PC-9 (cell line): Measurements from ENCODE around the gene LYSMD3. TPM values are rescaled to one million over a fixed set of nuclear protein-coding genes. Genes with fewer than 3 reads are reported as not detected.

Source experiments
- BruUV-seq: library from RNA; stranded (reverse); fragments of 400-500 nt; replicated peaks from 2 replicates; lab custom pipeline; 2021; lab: Mats Ljungman, UMichigan
- CTCF ChIA-PET: fragments of 300-600 bp; sonication (Branson Sonifier 250); formaldehyde crosslinking; loops from one replicate; lab custom pipeline; 2022; ENCODE audit warnings: antibody characterized with exemption; lab: Charles Lee
- POLR2A ChIA-PET: fragments of 300-600 bp; sonication (Branson Sonifier 250); formaldehyde crosslinking; loops from one replicate; lab custom pipeline; 2022; ENCODE audit warnings: antibody characterized with exemption; ENCODE audit not compliant: unreplicated experiment; lab: Charles Lee
- DNase-seq, 2 experiments: peaks; one replicate each; pipeline versions ENCODE4 v3.0.0 to v3.0.0-alpha.2; 2015 to 2022; ENCODE audit warnings: mixed read lengths in 1 of 2
- H2AFZ ChIP-seq: fragments of 200-600 bp; sonication (generic); 2 replicates; pipeline ENCODE4 v1.8.1; 2017; ENCODE audit warnings: antibody characterized with exemption
- H3F3A ChIP-seq: fragments of 200-600 bp; sonication (generic); 2 replicates; pipeline ENCODE4 v1.8.1; 2017; ENCODE audit warnings: antibody characterized with exemption, mild to moderate bottlenecking, low read depth; ENCODE audit not compliant: insufficient read depth
- H3K27ac ChIP-seq: fragments of 200-600 bp; sonication (generic); 2 replicates; pipeline ENCODE4 v1.6.1; 2016; ENCODE audit warnings: mixed run types
- H3K27me3 ChIP-seq: fragments of 200-600 bp; sonication (generic); 2 replicates; pipeline ENCODE4 v1.6.1; 2016; ENCODE audit warnings: low read depth, mixed run types; ENCODE audit not compliant: insufficient read depth
- H3K36me3 ChIP-seq: fragments of 200-600 bp; sonication (generic); 2 replicates; pipeline ENCODE4 v1.6.1; 2016; ENCODE audit warnings: low read depth, mixed run types
- H3K4me1 ChIP-seq: fragments of 200-600 bp; sonication (generic); replicated peaks from 2 replicates; pipeline ENCODE4 v1.6.1; 2016; ENCODE audit warnings: mixed run types; ENCODE audit not compliant: insufficient read depth
- H3K4me2 ChIP-seq: fragments of 200-600 bp; sonication (generic); 2 replicates; pipeline ENCODE4 v1.6.1; 2017; ENCODE audit warnings: mixed run types
- H3K4me3 ChIP-seq: fragments of 200-600 bp; sonication (generic); 2 replicates; pipeline ENCODE4 v1.6.1; 2016; ENCODE audit warnings: mixed run types
- H3K79me2 ChIP-seq: fragments of 200-600 bp; sonication (generic); 2 replicates; pipeline ENCODE4 v1.6.1; 2017; ENCODE audit warnings: low read depth, mixed run types
- H3K9me2 ChIP-seq: fragments of 200-600 bp; sonication (generic); 2 replicates; pipeline ENCODE4 v1.8.1; 2017; ENCODE audit warnings: mild to moderate bottlenecking; ENCODE audit not compliant: insufficient read depth
- H3K9me3 ChIP-seq: fragments of 200-600 bp; sonication (generic); 2 replicates; pipeline ENCODE4 v1.8.1; 2016; ENCODE audit warnings: low read depth; ENCODE audit not compliant: insufficient read depth
- H4K20me1 ChIP-seq: fragments of 200-600 bp; sonication (generic); 2 replicates; pipeline ENCODE4 v1.8.1; 2017; ENCODE audit not compliant: insufficient read depth
- EZH2 ChIP-seq: fragments of 200-600 bp; sonication (generic); IDR thresholded peaks from 2 replicates; pipeline ENCODE4 v1.8.0; 2017; ENCODE audit warnings: antibody characterized with exemption, low read depth
- intact Hi-C: fragments of 100-400 bp; cut with micrococcal nuclease; formaldehyde crosslinking; loops from one replicate; pipeline ENCODE4 v1.10.0; 2022; ENCODE audit not compliant: unreplicated experiment
- total RNA-seq: library from RNA; stranded (reverse); gene quantifications from 2 replicates; pipeline ENCODE4 v1.2.3, GENCODE V29; 2021
- TF ChIP-seq, protein P1 (sequence below): fragments of 200-600 bp; sonication (generic); conservative IDR thresholded peaks from 2 replicates; pipeline ENCODE4 v1.6.1; 2017; ENCODE audit warnings: mixed run types, antibody characterized with exemption, mild to moderate bottlenecking, moderate library complexity

Gene LYSMD3
- total RNA-seq, 1 experiment from 2014 or later: 10.6 TPM

DNA sequence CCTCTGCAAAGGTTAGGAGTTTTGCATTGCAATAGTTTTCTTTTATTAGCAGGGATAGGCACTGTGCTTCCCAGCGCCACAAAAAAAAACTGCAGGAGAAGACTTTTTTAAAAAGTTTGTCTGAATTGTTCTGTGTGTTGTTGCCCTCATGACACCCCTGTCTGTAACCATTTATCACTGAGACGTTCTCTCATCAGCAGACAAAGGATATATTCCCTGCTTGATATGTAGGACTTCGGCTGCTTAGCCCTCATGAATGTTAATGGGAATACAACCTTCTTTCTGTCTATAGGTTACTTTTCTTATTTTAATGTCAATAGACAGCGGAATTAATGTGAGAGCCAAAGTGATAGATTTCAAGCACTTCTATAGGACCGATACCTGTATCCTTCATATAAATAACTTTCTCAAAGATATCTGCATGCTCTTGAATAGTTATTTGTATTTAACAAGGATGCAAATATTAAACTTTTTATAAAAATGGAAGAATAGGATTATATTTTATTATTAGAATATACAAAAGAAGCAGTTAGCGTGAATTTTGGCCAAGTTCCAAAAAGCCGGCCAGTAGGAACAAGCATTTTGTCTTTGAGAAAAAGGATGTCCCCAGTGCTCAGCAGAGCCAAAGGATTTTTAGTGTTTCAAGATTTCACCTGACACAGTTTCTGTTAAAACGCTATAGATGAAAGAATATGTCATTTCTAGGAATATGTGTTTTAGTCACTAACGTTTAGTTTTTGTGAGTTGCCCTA lies 1.5 kb upstream of the LYSMD3 start:
- Histone ChIP-seq H2AFZ (no peak overlapping the region), H3K27ac (no peak overlapping the region), H3F3A (no peaks in the 10 kb centered on the region), H3K79me2 (peaks cover 33% of the 10 kb centered on the region), H4K20me1 (no peaks in the 10 kb centered on the region; the same call in 1 of the 2 replicates), H3K4me2 (peak overlapping the region; percentile 74), H3K9me2 (no peaks in the 10 kb centered on the region), H3K4me1 (peaks cover 15% of the 10 kb centered on the region), H3K36me3 (no peaks in the 10 kb centered on the region), H3K9me3 (no peaks in the 10 kb centered on the region), H3K4me3 (no peak overlapping the region), H3K27me3 (peaks cover 4% of the 10 kb centered on the region; the same call in 1 of the 2 replicates)
- POLR2A ChIA-PET: no interaction called here
- TF ChIP-seq, protein P1, sequence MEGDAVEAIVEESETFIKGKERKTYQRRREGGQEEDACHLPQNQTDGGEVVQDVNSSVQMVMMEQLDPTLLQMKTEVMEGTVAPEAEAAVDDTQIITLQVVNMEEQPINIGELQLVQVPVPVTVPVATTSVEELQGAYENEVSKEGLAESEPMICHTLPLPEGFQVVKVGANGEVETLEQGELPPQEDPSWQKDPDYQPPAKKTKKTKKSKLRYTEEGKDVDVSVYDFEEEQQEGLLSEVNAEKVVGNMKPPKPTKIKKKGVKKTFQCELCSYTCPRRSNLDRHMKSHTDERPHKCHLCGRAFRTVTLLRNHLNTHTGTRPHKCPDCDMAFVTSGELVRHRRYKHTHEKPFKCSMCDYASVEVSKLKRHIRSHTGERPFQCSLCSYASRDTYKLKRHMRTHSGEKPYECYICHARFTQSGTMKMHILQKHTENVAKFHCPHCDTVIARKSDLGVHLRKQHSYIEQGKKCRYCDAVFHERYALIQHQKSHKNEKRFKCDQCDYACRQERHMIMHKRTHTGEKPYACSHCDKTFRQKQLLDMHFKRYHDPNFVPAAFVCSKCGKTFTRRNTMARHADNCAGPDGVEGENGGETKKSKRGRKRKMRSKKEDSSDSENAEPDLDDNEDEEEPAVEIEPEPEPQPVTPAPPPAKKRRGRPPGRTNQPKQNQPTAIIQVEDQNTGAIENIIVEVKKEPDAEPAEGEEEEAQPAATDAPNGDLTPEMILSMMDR: no peak
- TF ChIP-seq EZH2: no peak
- no TSS peak for BruUV-seq
- intact Hi-C loops: loop anchor here (1.0 to 5.0 kb wide), 4 partner anchors 92 to 1802 kb away; no protein-coding TSS in a partner anchor
- CTCF ChIA-PET: interaction anchor here (1.0 kb wide), 1 partner anchor 104 kb away, joined by 3 read pairs; no protein-coding TSS in a partner anchor
- DNase-seq: no peak

DNA sequence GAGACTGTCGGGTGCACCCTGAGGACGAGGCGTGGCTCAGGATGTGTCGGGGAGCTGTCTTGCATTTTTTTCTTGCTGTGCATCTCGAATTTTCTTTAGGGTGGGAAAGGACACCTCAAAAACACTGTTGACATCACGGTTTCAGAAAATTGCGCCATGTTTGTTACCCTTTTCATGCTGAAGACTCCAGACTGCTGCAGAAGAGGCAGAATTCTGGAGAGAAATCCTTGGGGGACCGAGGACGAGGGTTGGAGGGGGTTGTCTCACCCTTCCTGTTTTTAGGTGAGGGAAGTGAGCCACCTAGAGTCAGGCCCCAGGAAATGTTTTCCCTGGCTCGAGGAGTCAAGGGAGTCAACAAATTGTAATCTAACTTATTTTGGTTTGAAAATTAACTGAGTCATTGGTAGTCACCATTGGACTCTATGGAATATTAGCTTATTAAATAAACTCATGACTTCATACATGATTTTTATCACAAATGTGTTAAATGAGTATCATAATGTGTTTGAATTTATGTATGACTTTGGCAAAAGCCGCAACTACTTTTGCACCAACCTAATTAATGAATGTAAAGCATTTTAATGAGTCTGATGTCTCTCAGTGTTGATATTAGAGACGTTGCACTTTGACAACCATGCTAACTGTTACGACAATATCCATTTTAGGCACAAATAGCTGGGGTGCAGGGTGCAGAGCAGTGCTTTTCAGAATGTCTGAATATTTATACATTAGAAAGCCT lies 724 bp upstream of the LYSMD3 start:
- Histone ChIP-seq H4K20me1 (no peaks in the 10 kb centered on the region; the same call in 1 of the 2 replicates), H3K4me2 (peak overlapping the region; percentile 74), H3K27ac (no peak overlapping the region), H2AFZ (peak overlapping the region; percentile 99), H3K4me1 (peaks cover 15% of the 10 kb centered on the region), H3K36me3 (no peaks in the 10 kb centered on the region), H3F3A (no peaks in the 10 kb centered on the region), H3K9me3 (no peaks in the 10 kb centered on the region), H3K79me2 (peaks cover 34% of the 10 kb centered on the region), H3K9me2 (no peaks in the 10 kb centered on the region), H3K4me3 (peak overlapping the region; percentile 82), H3K27me3 (peaks cover 4% of the 10 kb centered on the region; the same call in 1 of the 2 replicates)
- TSS peak; percentile 96 for BruUV-seq
- POLR2A ChIA-PET: no interaction called here
- intact Hi-C loops: loop anchor here (1.0 to 5.0 kb wide), 6 partner anchors 27 to 1801 kb away; partner anchors contain the start of genes MBLAC2 and POLR3G
- peak; percentile 59 to 71 for DNase-seq
- TF ChIP-seq EZH2: no peak
- TF ChIP-seq, protein P1: peak; percentile 82
- CTCF ChIA-PET: interaction anchor here (0.8 to 1.0 kb wide), 2 partner anchors 89 to 103 kb away, joined by 3 to 4 read pairs; no protein-coding TSS in a partner anchor

DNA sequence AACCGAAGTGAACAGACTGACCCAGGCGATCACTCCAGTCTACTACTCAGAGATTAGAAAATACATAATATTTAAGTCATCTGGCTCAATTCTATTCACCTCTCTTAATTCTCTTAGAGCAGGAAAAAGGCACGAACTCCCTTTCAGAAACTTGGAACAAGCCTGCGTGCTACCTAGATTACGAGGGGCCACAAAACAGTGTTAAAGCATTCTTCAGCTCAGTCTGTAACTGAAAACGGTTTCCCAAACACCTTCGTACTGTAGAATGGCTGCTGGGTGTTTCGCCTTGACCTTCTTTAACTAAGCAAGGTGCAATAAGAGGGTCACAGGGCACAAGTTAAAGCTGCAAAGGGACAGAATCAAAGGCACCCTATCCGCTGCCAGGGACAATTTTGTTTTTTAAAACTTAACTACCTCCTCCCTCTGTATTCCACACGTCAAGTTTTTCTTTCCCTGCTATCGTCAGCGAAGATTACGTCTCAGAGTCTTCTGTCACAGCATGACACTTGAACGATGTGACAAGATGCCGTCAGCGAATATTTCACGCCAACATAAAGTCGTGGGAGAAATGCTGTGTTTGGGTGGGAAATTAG lies 687 bp downstream of the LYSMD3 start:
- Histone ChIP-seq H3K4me1 (peaks cover 15% of the 10 kb centered on the region), H2AFZ (peak overlapping the region; percentile 94), H3K9me2 (no peaks in the 10 kb centered on the region), H4K20me1 (no peaks in the 10 kb centered on the region; the same call in 1 of the 2 replicates), H3K36me3 (no peaks in the 10 kb centered on the region), H3K9me3 (no peaks in the 10 kb centered on the region), H3K27ac (peak overlapping the region; percentile 54), H3K79me2 (peaks cover 34% of the 10 kb centered on the region), H3K4me3 (peak overlapping the region; percentile 82), H3K27me3 (peaks cover 4% of the 10 kb centered on the region; the same call in 1 of the 2 replicates), H3K4me2 (peak overlapping the region; percentile 90), H3F3A (no peaks in the 10 kb centered on the region)
- ChIA-PET POLR2A (no interaction called here), CTCF (no interaction called here)
- intact Hi-C loops: loop anchor here (1.0 to 2.0 kb wide), 2 partner anchors 28 to 54 kb away; partner anchors contain the start of genes MBLAC2 and POLR3G
- TF ChIP-seq EZH2: no peak
- TF ChIP-seq, protein P1: no peak
- BruUV-seq: TSS peak; percentile 69
- DNase-seq: no peak
